AG10803 (cell line): Measurements from ENCODE around the gene PARD3B.

Experiments
- DNase-seq: peaks from one replicate; pipeline ENCODE4 v3.0.0; 2010; ENCODE audit warnings: low read depth
- H3K4me3 ChIP-seq: 2 replicates; pipeline ENCODE4 v1.5.1; 2011; ENCODE audit warnings: mild to moderate bottlenecking, low read length, control low read depth
- CTCF ChIP-seq: conservative IDR thresholded peaks from 2 replicates; pipeline ENCODE4 v1.5.1; 2011; ENCODE audit warnings: mild to moderate bottlenecking, low read length, control low read depth, inconsistent platforms

The PARD3B gene

GRCh38 chr2:205629091-205629776, 1084.0 kb downstream of the PARD3B start:
- no peak overlapping the region for H3K4me3 ChIP-seq
- no peak for TF ChIP-seq CTCF
- DNase-seq = no peak

- TF ChIP-seq CTCF = no peak
- H3K4me3 ChIP-seq = no peak overlapping the region
- peak; percentile 49 for DNase-seq
These were observed 1088.7 kb downstream of the PARD3B start for GRCh38 chr2:205633994-205634393.

- DNase-seq = no peak
- no peak for TF ChIP-seq CTCF
- no peak overlapping the region for H3K4me3 ChIP-seq
These were observed 1091.5 kb downstream of the PARD3B start for GRCh38 chr2:205636549-205637319.

- DNase-seq = peak; percentile 55
- TF ChIP-seq CTCF = no peak
- no peak overlapping the region for H3K4me3 ChIP-seq
These were observed 1092.0 kb downstream of the PARD3B start for GRCh38 chr2:205637320-205637602.

GRCh38 chr2:205637779-205638503, 1092.7 kb downstream of the PARD3B start:
- TF ChIP-seq CTCF = no peak
- H3K4me3 ChIP-seq = no peak overlapping the region
- no peak for DNase-seq

GRCh38 chr2:205640716-205641115, 1095.4 kb downstream of the PARD3B start:
- no peak for TF ChIP-seq CTCF
- no peak overlapping the region for H3K4me3 ChIP-seq
- no peak for DNase-seq
